PFSK-1 (cell line): ENCODE measurements around the gene KPNA1.

Experiments
- POLR2AphosphoS5 ChIP-seq: IDR thresholded peaks from 2 replicates; pipeline ENCODE4 v1.6.1; 2012; ENCODE audit warnings: low read depth, mild to moderate bottlenecking, control low read depth, low read length, moderate library complexity
- REST ChIP-seq, 2 experiments: IDR thresholded peaks; 2 replicates each; pipeline versions ENCODE4 v1.6.1 to v1.8.0; 2011 to 2012; ENCODE audit warnings: low read depth in 2 of 2, low read length in 2 of 2, control low read depth in 1 of 2, inconsistent platforms in 1 of 2, mild to moderate bottlenecking in 1 of 2, moderate library complexity in 1 of 2; ENCODE audit not compliant: insufficient read depth in 1 of 2
- SIN3A ChIP-seq: IDR thresholded peaks from 2 replicates; pipeline ENCODE4 v1.6.1; 2012; ENCODE audit warnings: mild to moderate bottlenecking, low read length, moderate library complexity, borderline replicate concordance; ENCODE audit not compliant: insufficient read depth

- no peak for TF ChIP-seq SIN3A
- TF ChIP-seq REST (IDR thresholded peaks at IDR 0.05; ENCODE audit: insufficient read depth in 1 of 2, low read depth in 2 of 2, low read length in 2 of 2): no peak
- no peak for TF ChIP-seq POLR2AphosphoS5
Measured at GRCh38 chr3:122535964-122536631, 21.4 kb upstream of the KPNA1 start.
